H1 (cell line): ENCODE results near the gene CPLX1. TPM values are rescaled to one million over a fixed set of nuclear protein-coding genes. Genes with fewer than 3 reads are reported as not detected.

Source experiments
- CTCF ChIA-PET: fragments of 300-600 bp; sonication (Branson Sonifier 250); formaldehyde crosslinking; loops from one replicate; lab custom pipeline; 2021; ENCODE audit not compliant: partially characterized antibody; lab: Charles Lee
- POLR2A ChIA-PET: fragments of 300-600 bp; sonication (Branson Sonifier 250); formaldehyde crosslinking; loops from one replicate; lab custom pipeline; 2021; ENCODE audit warnings: inconsistent platforms; ENCODE audit not compliant: partially characterized antibody; lab: Charles Lee
- DNase-seq, 2 experiments: peaks; one replicate each; pipeline versions ENCODE4 v3.0.0 to v3.0.0-alpha.2; 2010 to 2022; ENCODE audit warnings: low spot score in 2 of 2, low read depth in 1 of 2, mixed read lengths in 1 of 2
- FAIRE-seq: peaks from 2 replicates; lab custom pipeline; 2011; peaks lifted over from hg19 to GRCh38; lab: Jason Lieb, UNC
- H2AFZ ChIP-seq: 2 replicates; pipeline ENCODE4 v1.8.1; 2012; ENCODE audit warnings: low read length, inconsistent platforms
- H2AK5ac ChIP-seq: 2 replicates; pipeline ENCODE4 v1.6.1; 2013; ENCODE audit warnings: low read depth, low read length
- H2BK120ac ChIP-seq: replicated peaks from 2 replicates; pipeline ENCODE3; 2013; ENCODE audit warnings: low read depth, low read length, inconsistent platforms
- H2BK12ac ChIP-seq: 2 replicates; pipeline ENCODE4 v1.6.1; 2013; ENCODE audit warnings: low read depth, low read length
- H2BK15ac ChIP-seq: 2 replicates; pipeline ENCODE4 v1.6.1; 2013; ENCODE audit warnings: low read length
- H2BK20ac ChIP-seq: 2 replicates; pipeline ENCODE4 v1.6.1; 2013; ENCODE audit warnings: low read length
- H2BK5ac ChIP-seq: 2 replicates; pipeline ENCODE4 v1.6.1; 2013; ENCODE audit warnings: low read depth, low read length
- H3K14ac ChIP-seq: 2 replicates; pipeline ENCODE4 v1.6.1; 2013; ENCODE audit warnings: inconsistent platforms; ENCODE audit not compliant: insufficient read length
- H3K18ac ChIP-seq: 2 replicates; pipeline ENCODE4 v1.6.1; 2013; ENCODE audit warnings: low read length; ENCODE audit errors: extremely low read depth
- H3K23ac ChIP-seq: 2 replicates; pipeline ENCODE4 v1.6.1; 2013; ENCODE audit warnings: inconsistent platforms; ENCODE audit not compliant: insufficient read length
- H3K23me2 ChIP-seq: 2 replicates; pipeline ENCODE4 v1.6.1; 2013; ENCODE audit warnings: low read depth, low read length
- H3K27ac ChIP-seq: 2 replicates; pipeline ENCODE4 v1.6.1; 2011; ENCODE audit warnings: low read depth, low read length, inconsistent platforms
- H3K27me3 ChIP-seq, 4 experiments: replicated peaks in 1 of 4; 1 replicate in 1 of 4; 2 replicates in 3 of 4; pipeline versions ENCODE4 v1.6.1 to v1.8.1; 2011 to 2013; ENCODE audit warnings: low read length in 3 of 4, mild to moderate bottlenecking in 3 of 4, inconsistent platforms in 2 of 4, mixed read lengths in 2 of 4, moderate library complexity in 1 of 4; ENCODE audit not compliant: control insufficient read depth in 3 of 4, insufficient read depth in 3 of 4; ENCODE audit errors: extremely low read depth in 1 of 4
- H3K36me3 ChIP-seq, 4 experiments: 2 replicates each; pipeline versions ENCODE4 v1.6.1 to v1.8.1; 2011 to 2013; ENCODE audit warnings: mild to moderate bottlenecking in 4 of 4, low read length in 3 of 4, moderate library complexity in 2 of 4, control low read depth in 1 of 4, inconsistent platforms in 1 of 4; ENCODE audit not compliant: insufficient read depth in 4 of 4, control insufficient read depth in 2 of 4
- H3K4ac ChIP-seq: replicated peaks from 2 replicates; pipeline ENCODE3; 2013; ENCODE audit warnings: low read length, low read depth, mixed read lengths, inconsistent platforms; ENCODE audit not compliant: insufficient read length
- H3K4me1 ChIP-seq, 4 experiments: replicated peaks in 1 of 4; 1 replicate in 1 of 4; 2 replicates in 3 of 4; pipeline versions ENCODE4 v1.6.1 to v1.8.1; 2011 to 2013; ENCODE audit warnings: low read length in 3 of 4, inconsistent platforms in 2 of 4, mixed read lengths in 1 of 4; ENCODE audit not compliant: insufficient read depth in 4 of 4, control insufficient read depth in 3 of 4
- H3K4me2 ChIP-seq, 2 experiments: 2 replicates each; pipeline versions ENCODE4 v1.6.1 to v1.8.1; 2011 to 2013; ENCODE audit warnings: low read depth in 2 of 2, low read length in 2 of 2, control low read depth in 1 of 2, inconsistent platforms in 1 of 2, mild to moderate bottlenecking in 1 of 2; ENCODE audit not compliant: insufficient read depth in 1 of 2
- H3K4me3 ChIP-seq, 4 experiments: fragments of 200-600, 300-600 bp in 1 of 4; sonication (generic), shearing (Covaris generic), sonication (Bioruptor Twin) in 1 of 4; 2 replicates each; pipeline versions ENCODE4 v1.5.1 to v1.8.1; 2011 to 2016; ENCODE audit warnings: low read length in 4 of 4, low read depth in 3 of 4, control low read depth in 2 of 4, inconsistent platforms in 2 of 4, mild to moderate bottlenecking in 2 of 4, mixed read lengths in 1 of 4, moderate library complexity in 1 of 4; ENCODE audit not compliant: insufficient read depth in 2 of 4; ENCODE audit errors: extremely low read depth in 1 of 4
- H3K56ac ChIP-seq: replicated peaks from 2 replicates; pipeline ENCODE3; 2013; ENCODE audit warnings: low read depth, mild to moderate bottlenecking, mixed read lengths, low read length, inconsistent platforms; ENCODE audit not compliant: insufficient read length
- H3K79me1 ChIP-seq: 2 replicates; pipeline ENCODE4 v1.6.1; 2013; ENCODE audit warnings: low read depth, low read length, control low read depth
- H3K79me2 ChIP-seq, 2 experiments: 2 replicates each; pipeline versions ENCODE4 v1.6.1 to v1.8.1; 2012 to 2013; ENCODE audit warnings: low read length in 2 of 2, mild to moderate bottlenecking in 2 of 2, inconsistent platforms in 1 of 2; ENCODE audit not compliant: insufficient read depth in 2 of 2, control insufficient read depth in 1 of 2
- H3K9ac ChIP-seq, 4 experiments: replicated peaks in 1 of 4; 1 replicate in 1 of 4; 2 replicates in 3 of 4; pipeline versions ENCODE4 v1.6.1 to v1.8.1; 2011 to 2013; ENCODE audit warnings: low read depth in 3 of 4, low read length in 3 of 4, control low read depth in 2 of 4, mild to moderate bottlenecking in 2 of 4, moderate library complexity in 2 of 4, inconsistent platforms in 1 of 4; ENCODE audit errors: extremely low read depth in 1 of 4
- H3K9me3 ChIP-seq, 2 experiments: 2 replicates each; pipeline versions ENCODE4 v1.6.1 to v1.8.1; 2012 to 2013; ENCODE audit warnings: mild to moderate bottlenecking in 2 of 2, moderate library complexity in 2 of 2, control low read depth in 1 of 2, inconsistent platforms in 1 of 2, low read depth in 1 of 2, low read length in 1 of 2, mixed read lengths in 1 of 2; ENCODE audit not compliant: insufficient read depth in 2 of 2
- H4K20me1 ChIP-seq, 2 experiments: replicated peaks in 1 of 2; 2 replicates each; pipeline versions ENCODE3 to v1.8.1; 2011 to 2013; ENCODE audit warnings: inconsistent platforms in 2 of 2, low read length in 2 of 2, mild to moderate bottlenecking in 1 of 2; ENCODE audit not compliant: insufficient read depth in 2 of 2, control insufficient read depth in 1 of 2
- H4K5ac ChIP-seq: 2 replicates; pipeline ENCODE4 v1.6.1; 2013; ENCODE audit warnings: low read length, low read depth, mixed read lengths, inconsistent platforms; ENCODE audit not compliant: insufficient read length
- H4K8ac ChIP-seq: 2 replicates; pipeline ENCODE4 v1.8.0; 2013; ENCODE audit warnings: mild to moderate bottlenecking, moderate library complexity, low read length, inconsistent platforms; ENCODE audit not compliant: insufficient read depth; ENCODE audit errors: extremely low read depth
- H4K91ac ChIP-seq: replicated peaks from 2 replicates; pipeline ENCODE3; 2013; ENCODE audit warnings: low read length, mixed read lengths, inconsistent platforms; ENCODE audit not compliant: insufficient read length
- BCL11A ChIP-seq, 2 experiments: IDR thresholded peaks; one replicate each; pipeline ENCODE4 v1.6.1; 2011; ENCODE audit warnings: low read depth in 2 of 2, low read length in 2 of 2, mild to moderate bottlenecking in 2 of 2
- EGR1 ChIP-seq: IDR thresholded peaks from 2 replicates; pipeline ENCODE4 v1.6.1; 2011; ENCODE audit warnings: low read depth, low read length, borderline replicate concordance
- HDAC2 ChIP-seq, 2 experiments: fragments of 300-600 bp in 1 of 2; sonication (generic) in 1 of 2; IDR thresholded peaks; 2 replicates each; pipeline ENCODE4 v1.6.1; 2011 to 2012; ENCODE audit warnings: low read depth in 2 of 2, low read length in 2 of 2, mild to moderate bottlenecking in 2 of 2, moderate library complexity in 2 of 2, borderline replicate concordance in 1 of 2, inconsistent platforms in 1 of 2
- JUN ChIP-seq: IDR thresholded peaks from 2 replicates; pipeline ENCODE4 v1.6.1; 2011; ENCODE audit warnings: low read depth, mild to moderate bottlenecking, improper control_type of control experiment, low read length
- NRF1 ChIP-seq: IDR thresholded peaks from 2 replicates; pipeline ENCODE4 v1.6.1; 2011; ENCODE audit warnings: mild to moderate bottlenecking, low read depth, low read length, improper control_type of control experiment
- SIN3A ChIP-seq, 2 experiments: IDR thresholded peaks in 1 of 2; conservative IDR thresholded peaks in 1 of 2; 2 replicates each; pipeline ENCODE4 v1.6.1; 2011 to 2012; ENCODE audit warnings: low read length in 2 of 2, improper control_type of control experiment in 1 of 2, low read depth in 1 of 2, mild to moderate bottlenecking in 1 of 2
- SP1 ChIP-seq: IDR thresholded peaks from 2 replicates; pipeline ENCODE4 v1.6.1; 2011; ENCODE audit warnings: low read depth, low read length
- USF2 ChIP-seq: IDR thresholded peaks from 2 replicates; pipeline ENCODE4 v1.6.1; 2011; ENCODE audit warnings: low read length, improper control_type of control experiment
- WGBS, 2 experiments: shearing (Covaris generic) in 1 of 2; methylation state at CpG; one replicate each; pipeline versions ENCODE4 v1.1.6 to v1.1.7; 2013 to 2015; ENCODE audit warnings: low lambda C conversion rate in 2 of 2, mixed read lengths in 2 of 2, inconsistent platforms in 1 of 2, low coverage in 1 of 2, missing lambda C conversion rate in 1 of 2; ENCODE audit not compliant: insufficient replicate concordance in 2 of 2, insufficient coverage in 1 of 2, insufficient read length in 1 of 2; ENCODE audit errors: extremely low coverage in 1 of 2, missing lambda C conversion rate in 1 of 2; 5-methylcytosine and 5-hydroxymethylcytosine counted together
- polyA plus RNA-seq, 7 experiments: library from polyadenylated mRNA; depleted of rRNA in 3 of 7; stranded (reverse) in 5 of 7; unstranded in 2 of 7; fragments of >200 nt in 5 of 7; fragments of 200-250 nt in 2 of 7; gene quantifications; 1 replicate in 5 of 7; 2 replicates in 1 of 7; 4 replicates in 1 of 7; pipeline versions ENCODE4 v1.2.1 to v1.2.3, GENCODE V29; 2011 to 2013; ENCODE audit warnings: missing spikeins in 2 of 7, mixed read lengths in 2 of 7
- total RNA-seq: library from RNA; stranded (reverse); fragmentation: NEBNext Ultra II Directional; extraction: Animal tissue kit (Norgen Biotek cat#: 25700); gene quantifications from 2 replicates; pipeline ENCODE4 v1.2.1, GENCODE V29; 2021
- TF ChIP-seq, protein P1 (sequence below), 3 experiments: IDR thresholded peaks; 1 replicate in 2 of 3; 2 replicates in 1 of 3; pipeline versions ENCODE4 v1.5.1 to v1.6.1; 2011; ENCODE audit warnings: low read length in 3 of 3, mild to moderate bottlenecking in 3 of 3, inconsistent platforms in 2 of 3, low read depth in 1 of 3, moderate library complexity in 1 of 3; ENCODE audit not compliant: insufficient read depth in 1 of 3; ENCODE audit errors: control extremely low read depth in 1 of 3

CPLX1 gene
- total and polyA plus RNA-seq, 2 of the 8 experiments (the other 6 are each of a cell fraction or from before 2014, with no cell fraction given), result 0.32 to 0.56 TPM

DNA sequence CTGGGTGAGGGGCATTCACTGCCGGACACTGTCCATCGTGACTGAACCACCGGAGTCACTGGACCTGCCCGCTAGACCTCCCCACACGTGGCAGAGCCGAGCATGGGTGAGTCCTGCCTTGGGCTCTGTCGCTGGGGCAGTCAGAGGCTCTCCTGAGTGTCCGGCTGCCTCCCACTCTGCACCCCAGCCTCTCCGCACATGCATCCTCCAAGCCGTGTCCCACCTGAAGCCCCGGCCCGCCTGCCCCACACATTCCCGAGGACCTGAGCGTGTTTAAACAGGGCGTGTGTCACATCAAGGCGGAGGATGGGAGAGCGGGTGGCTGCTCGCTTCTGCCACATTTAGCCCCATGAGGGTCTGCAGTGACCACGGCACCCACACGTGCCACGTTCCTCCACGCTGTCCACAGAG lies 4.7 kb downstream of the CPLX1 start:
- Histone ChIP-seq H2BK5ac (no peak overlapping the region), H4K91ac (no peak overlapping the region), H2BK15ac (no peak overlapping the region), H4K20me1 (peaks cover 2 to 9% of the 10 kb centered on the region in 2 experiments), H3K9me3 (no peaks in the 10 kb centered on the region), H3K79me2 (no peaks in the 10 kb centered on the region), H3K14ac (no peak overlapping the region), H3K18ac (no peak overlapping the region), H2BK20ac (no peak overlapping the region), H3K79me1 (no peaks in the 10 kb centered on the region), H3K4me3 (no peak overlapping the region), H4K5ac (no peak overlapping the region), H2BK12ac (no peak overlapping the region), H3K9ac (no peak overlapping the region), H3K56ac (no peak overlapping the region), H3K27ac (no peak overlapping the region), H3K4me1 (peaks cover 0 to 4% (median 2%) of the 10 kb centered on the region in 4 experiments; a peak in 3 of 7 replicates), H2BK120ac (no peak overlapping the region), H3K4me2 (no peak overlapping the region), H3K4ac (no peak overlapping the region), H3K23ac (no peak overlapping the region), H2AFZ (no peak overlapping the region), H3K36me3 (no peaks in the 10 kb centered on the region)
- FAIRE-seq (no peak), DNase-seq (no peak)
- POLR2A ChIA-PET, result no interaction called here
- 90% methylated on average over 19 of the region's 22 CpGs; no CpG with 5 or more reads in 1 of the 2 experiments for WGBS, 2 experiments
- TF ChIP-seq USF2 (no peak), HDAC2 (IDR thresholded peaks at IDR 0.05; ENCODE audit: borderline replicate concordance in 1 of 2, low read depth in 2 of 2, low read length in 2 of 2) (no peak), NRF1 (no peak), EGR1 (no peak), BCL11A (IDR thresholded peaks at IDR 0.05; ENCODE audit: low read depth in 2 of 2, low read length in 2 of 2) (no peak), SIN3A (conservative IDR thresholded peaks at IDR 0.05 in 1 of 2, IDR thresholded peaks at IDR 0.05 in 1 of 2; ENCODE audit: low read depth in 1 of 2, low read length in 2 of 2) (no peak), JUN (no peak), SP1 (no peak)
- TF ChIP-seq, protein P1, sequence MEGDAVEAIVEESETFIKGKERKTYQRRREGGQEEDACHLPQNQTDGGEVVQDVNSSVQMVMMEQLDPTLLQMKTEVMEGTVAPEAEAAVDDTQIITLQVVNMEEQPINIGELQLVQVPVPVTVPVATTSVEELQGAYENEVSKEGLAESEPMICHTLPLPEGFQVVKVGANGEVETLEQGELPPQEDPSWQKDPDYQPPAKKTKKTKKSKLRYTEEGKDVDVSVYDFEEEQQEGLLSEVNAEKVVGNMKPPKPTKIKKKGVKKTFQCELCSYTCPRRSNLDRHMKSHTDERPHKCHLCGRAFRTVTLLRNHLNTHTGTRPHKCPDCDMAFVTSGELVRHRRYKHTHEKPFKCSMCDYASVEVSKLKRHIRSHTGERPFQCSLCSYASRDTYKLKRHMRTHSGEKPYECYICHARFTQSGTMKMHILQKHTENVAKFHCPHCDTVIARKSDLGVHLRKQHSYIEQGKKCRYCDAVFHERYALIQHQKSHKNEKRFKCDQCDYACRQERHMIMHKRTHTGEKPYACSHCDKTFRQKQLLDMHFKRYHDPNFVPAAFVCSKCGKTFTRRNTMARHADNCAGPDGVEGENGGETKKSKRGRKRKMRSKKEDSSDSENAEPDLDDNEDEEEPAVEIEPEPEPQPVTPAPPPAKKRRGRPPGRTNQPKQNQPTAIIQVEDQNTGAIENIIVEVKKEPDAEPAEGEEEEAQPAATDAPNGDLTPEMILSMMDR (IDR thresholded peaks at IDR 0.05; ENCODE audit: control extremely low read depth in 1 of 3, insufficient read depth in 1 of 3, low read depth in 1 of 3, low read length in 3 of 3), result no peak
- TF ChIP-seq, all 59 proteins: peak for 0
- peaks cover 28 to 71% (median 51%) of the 10 kb centered on the region in 4 experiments for H3K27me3 ChIP-seq
- H3K23me2 ChIP-seq, result peaks cover 1% of the 10 kb centered on the region; the same call in 1 of the 2 replicates
- no peak overlapping the region for H4K8ac ChIP-seq
- no peak overlapping the region for H2AK5ac ChIP-seq
- CTCF ChIA-PET, result no interaction called here
